ENCODE results near the gene CKAP2. TPM values are rescaled to one million over a fixed set of nuclear protein-coding genes. Genes with fewer than 3 reads are reported as not detected.
"Not testable (repeated sequence)": the region's sequence is repeated elsewhere in the genome, so short reads cannot be mapped to it uniquely, and the experiment has no call there.

Gene CKAP2
- 20.8 TPM for total RNA-seq

DNA sequence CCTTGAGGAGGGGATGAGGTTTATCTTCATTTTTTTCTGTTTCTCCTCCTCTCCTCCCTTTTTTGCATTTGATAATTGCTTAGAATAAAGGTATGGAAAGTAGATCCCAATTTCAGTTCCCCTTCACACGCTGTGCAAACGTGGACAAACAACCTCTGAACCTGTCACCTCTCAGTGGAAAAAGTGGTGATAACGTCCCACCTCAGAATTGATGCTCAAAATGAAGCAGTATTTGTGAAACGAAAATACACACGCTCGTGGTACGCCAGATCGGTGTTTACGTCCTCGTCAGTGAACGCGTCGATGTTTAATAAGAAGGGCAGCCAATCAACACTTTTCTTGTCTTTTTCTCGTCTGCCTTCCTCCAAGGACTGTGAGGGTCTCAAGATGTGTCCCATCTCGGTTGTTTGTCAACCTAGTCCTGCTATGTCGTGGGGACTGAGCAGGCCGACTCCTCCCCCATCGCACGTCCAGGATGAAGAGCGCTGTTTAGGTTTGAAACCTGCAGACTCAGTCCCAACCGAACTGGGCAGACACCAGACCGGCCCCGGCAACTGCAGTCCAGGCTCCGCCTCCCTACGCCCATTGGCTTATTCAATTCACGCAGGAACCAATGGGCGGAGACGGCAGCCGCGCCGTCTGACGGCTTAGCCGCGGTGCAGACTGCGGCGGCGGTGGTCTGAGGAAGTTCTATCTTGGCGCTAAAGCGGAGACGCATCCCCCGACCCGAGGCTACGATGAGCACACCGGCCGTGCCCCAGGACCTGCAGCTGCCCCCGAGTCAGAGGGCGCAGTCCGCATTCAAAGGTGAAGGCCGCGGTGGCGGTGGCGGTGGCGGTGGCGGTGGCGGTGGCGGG lies at the start of gene CKAP2:
Gene CKAP2 (plus strand): TSS at position 659 of the 857 bp plus-strand sequence. CDS start 79 bp downstream, at position 738.
- FAIRE-seq, result no peak
- peak; percentile 91 to 92 for DNase-seq (ENCODE audit: low spot score in 2 of 2)

DNA sequence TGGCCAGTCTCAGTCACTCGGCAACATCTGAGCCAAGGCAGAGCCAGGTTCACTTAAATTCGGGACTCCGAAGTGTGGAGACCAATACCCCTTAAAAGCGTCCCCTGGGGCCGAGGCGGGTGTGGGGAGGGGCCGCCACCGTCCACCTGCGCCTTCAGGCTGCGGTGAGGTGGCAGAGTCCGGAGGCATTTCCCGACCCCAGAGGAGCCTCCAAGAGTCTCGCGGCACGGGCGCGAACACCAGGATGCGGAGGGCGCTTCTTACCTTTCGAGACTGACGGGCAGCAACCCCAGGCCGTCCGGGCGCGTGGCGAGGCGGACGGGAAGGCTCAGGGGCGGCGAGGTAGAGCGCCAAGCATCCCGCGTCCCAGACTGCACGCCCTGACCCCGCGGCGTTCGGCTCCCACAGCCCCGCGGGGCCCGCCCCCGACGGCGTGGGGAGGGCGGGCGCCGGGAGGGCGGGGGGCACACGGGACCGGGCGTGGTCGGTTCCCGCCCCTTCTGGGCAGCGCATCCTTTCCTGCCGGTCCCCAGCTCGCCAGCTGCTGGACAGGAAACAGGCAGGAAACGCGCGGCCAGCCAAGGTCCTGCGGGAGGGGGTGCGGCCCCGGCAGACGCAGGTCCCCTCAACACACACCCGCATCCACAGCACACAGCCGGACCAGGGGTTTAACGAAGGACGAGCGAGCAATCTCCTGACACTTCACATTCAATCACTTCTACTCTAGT lies 49.3 kb upstream of the CKAP2 start, which contains the start of gene THSD1:
Gene THSD1 (minus strand): TSS at position 406 of the 728 bp plus-strand sequence. CDS start 3,572 bp downstream, outside the sequence.
- DNase-seq (ENCODE audit: low spot score in 2 of 2) (peak; percentile 48 to 61), FAIRE-seq (no peak)

GRCh38 chr13:52406629-52407028 lies 48.6 kb upstream of the CKAP2 start:
- no peak for FAIRE-seq

GRCh38 chr13:52407436-52407835 lies 47.8 kb upstream of the CKAP2 start:
- DNase-seq (ENCODE audit: low spot score in 2 of 2); FAIRE-seq: not testable (repeated sequence)

More at GRCh38 chr13:52406629-52407028, 48.6 kb upstream of the CKAP2 start:
- DNase-seq (ENCODE audit: low spot score in 2 of 2), result no peak

DNA sequence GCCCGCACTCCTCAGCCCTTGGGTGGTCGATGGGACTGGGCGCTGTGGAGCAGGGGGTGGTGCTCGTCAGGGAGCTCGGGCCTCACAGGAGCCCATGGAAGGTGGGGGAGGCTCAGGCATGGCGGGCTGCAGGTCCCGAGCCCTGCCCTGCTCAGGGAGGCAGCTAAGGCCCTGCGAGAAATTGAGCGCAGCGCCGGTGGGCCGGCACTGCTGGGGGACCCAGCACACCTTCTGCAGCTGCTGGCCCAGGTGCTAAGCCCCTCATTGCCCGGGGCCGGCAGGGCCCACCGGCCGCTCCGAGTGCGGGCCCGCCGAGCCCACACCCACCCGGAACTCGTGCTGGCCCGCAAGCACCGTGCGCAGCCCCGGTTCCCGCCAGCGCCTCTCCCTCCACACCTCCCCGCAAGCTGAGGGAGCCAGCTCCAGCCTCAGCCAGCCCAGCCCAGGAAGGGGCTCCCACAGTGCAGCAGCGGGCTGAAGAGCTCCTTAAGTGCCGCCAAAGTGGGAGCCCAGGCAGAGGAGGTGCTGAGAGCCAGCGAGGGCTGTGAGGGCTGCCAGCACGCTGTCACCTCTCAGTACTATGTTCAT lies 47.1 kb upstream of the CKAP2 start:
- FAIRE-seq; DNase-seq (ENCODE audit: low spot score in 2 of 2): not testable (repeated sequence)

- FAIRE-seq, result no peak
- no peak for DNase-seq (ENCODE audit: low spot score in 2 of 2)
Measured at GRCh38 chr13:52411629-52412028, 43.6 kb upstream of the CKAP2 start.

DNA sequence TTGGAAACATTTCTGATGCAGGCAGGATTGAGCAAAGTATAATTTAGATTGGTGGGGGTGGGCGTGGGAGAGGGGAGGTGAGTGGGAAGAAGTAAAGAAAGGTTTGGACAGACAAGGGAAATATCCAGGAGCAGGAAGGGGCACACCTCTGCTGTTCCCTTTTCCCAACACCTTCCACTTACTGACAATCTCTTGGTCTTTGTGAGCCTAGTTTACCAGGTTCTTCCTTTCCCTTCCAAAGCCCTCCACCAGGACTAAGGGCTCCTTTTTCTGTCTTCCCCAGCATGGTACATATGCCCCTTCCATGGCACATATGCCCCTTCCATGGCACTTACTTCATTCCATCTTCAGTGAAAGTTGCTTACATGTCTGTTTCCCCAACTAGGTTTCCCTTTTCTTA lies 43.1 kb upstream of the CKAP2 start:
- no peak for DNase-seq (ENCODE audit: low spot score in 2 of 2)
- FAIRE-seq, result no peak

GRCh38 chr13:52414051-52414450 lies 41.2 kb upstream of the CKAP2 start:
- DNase-seq (ENCODE audit: low spot score in 2 of 2) (no peak), FAIRE-seq (no peak)

GRCh38 chr13:52414963-52415362 lies 40.3 kb upstream of the CKAP2 start:
- FAIRE-seq (no peak), DNase-seq (ENCODE audit: low spot score in 2 of 2) (no peak)

DNA sequence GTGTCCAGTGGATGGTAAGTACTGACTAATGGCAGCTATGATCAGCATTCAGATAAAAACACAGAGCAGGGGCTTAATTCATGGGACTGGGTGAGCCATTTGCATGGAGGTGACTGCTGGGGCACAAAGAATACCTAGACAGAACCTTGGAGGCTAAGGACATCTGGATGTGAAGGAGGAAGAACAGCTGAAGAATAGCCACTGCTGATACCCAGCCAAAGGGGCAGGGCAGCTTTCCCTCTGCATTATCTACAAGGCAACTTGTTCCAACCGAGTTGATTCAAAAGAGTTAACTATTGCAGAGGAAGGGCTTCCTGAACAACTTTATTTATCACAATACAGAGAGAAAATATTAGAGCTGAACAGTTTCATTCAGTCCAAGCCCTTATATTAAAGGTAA lies 36.2 kb upstream of the CKAP2 start:
- no peak for DNase-seq (ENCODE audit: low spot score in 2 of 2)
- FAIRE-seq, result no peak

- DNase-seq (ENCODE audit: low spot score in 2 of 2) (no peak), FAIRE-seq (no peak)
Measured at GRCh38 chr13:52421216-52421615, 34.1 kb upstream of the CKAP2 start.

- FAIRE-seq, result no peak
- no peak for DNase-seq (ENCODE audit: low spot score in 2 of 2)
Measured at GRCh38 chr13:52428295-52428694, 27.0 kb upstream of the CKAP2 start.

DNA sequence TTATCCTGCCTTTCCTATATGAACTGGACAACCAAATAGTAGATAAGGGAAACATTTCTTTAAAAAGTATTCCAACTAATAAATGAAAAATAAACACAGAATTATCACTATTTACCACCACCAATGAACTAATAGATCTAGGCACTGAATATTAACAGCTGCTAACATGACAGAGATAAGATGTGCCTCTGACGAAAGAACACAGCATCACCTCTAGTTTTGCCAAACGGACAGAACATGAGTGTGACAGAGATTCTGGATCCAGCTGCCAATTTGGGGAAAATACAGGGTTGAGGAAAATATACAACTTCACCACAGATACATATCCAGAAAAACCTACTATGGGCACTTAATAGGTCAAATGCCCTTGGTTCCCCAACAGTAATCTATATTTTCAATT lies 22.8 kb upstream of the CKAP2 start:
- no peak for FAIRE-seq
- no peak for DNase-seq (ENCODE audit: low spot score in 2 of 2)

- DNase-seq (ENCODE audit: low spot score in 2 of 2) (no peak), FAIRE-seq (no peak)
Measured at GRCh38 chr13:52446265-52446664, 9.0 kb upstream of the CKAP2 start.

GRCh38 chr13:52447354-52447753 lies 7.9 kb upstream of the CKAP2 start:
- no peak for FAIRE-seq
- no peak for DNase-seq (ENCODE audit: low spot score in 2 of 2)

DNA sequence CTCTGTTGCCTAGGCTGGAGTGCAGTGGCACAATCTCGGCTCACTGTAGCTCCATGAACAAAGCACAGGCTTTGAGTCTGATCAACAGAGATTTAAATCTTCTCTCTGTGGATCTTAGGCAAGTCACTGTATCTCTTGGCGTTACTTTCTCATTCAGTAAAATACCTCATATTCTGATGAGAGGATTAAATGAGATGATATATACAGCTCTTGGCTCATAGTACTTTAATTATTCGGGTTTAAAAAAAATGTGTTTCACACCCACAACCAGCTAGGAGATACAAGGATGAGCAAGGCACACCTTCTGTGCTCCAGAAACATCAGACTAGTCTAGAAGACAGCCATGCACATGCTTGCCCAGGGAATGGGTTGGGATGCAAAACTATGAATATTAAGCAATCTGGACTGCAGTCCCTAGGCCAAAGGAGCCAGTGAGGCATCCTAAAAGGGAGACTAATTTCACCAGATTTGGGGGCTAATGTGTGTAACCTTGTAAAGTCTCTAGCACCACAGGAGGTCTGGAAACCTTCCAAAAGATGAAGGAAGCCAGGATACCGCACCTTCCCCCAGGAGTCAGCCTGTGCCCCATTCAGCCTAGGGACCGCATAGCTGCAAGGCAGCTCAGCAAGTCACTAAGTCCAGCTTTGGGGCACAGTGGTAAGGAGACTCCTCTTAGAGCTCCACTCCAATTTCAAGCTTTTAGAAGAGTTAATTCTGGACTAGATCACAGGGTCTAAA lies 7.3 kb upstream of the CKAP2 start:
- DNase-seq (ENCODE audit: low spot score in 2 of 2) (no peak), FAIRE-seq (no peak)

DNA sequence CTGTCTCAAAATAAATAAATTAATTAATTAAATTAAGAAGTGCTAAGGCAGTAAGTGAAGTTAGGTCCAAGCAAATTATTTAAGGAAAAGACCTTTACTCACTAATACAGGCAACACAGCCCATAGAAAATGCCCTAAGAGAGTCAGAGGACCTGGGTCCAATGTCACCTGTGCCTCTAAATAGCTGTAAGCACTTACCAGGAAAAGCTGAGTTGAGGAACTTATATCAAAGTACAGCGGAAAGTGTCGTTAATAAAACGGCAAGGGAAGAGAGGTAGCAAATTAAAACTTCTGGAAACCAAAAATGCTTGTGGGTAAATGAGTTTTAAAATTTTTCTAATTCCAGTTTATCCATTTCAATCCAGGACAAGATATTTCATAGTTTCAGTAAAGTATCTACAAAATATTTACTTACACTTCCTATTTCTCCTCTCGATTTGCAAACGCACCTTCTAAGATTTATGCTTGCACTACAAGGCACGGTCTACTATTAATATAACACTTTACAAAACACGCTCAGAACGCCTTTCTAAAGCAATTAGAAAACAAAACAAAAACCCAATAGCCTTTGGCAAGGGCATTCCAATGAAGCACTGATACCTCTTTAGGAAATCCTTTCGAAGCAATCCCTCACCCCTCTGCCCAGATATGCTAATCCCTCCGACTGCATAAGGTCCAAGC lies 5.8 kb upstream of the CKAP2 start:
- DNase-seq (ENCODE audit: low spot score in 2 of 2) (no peak), FAIRE-seq (no peak)

GRCh38 chr13:52450012-52450792 lies 5.1 kb upstream of the CKAP2 start, which contains the start of gene VPS36:
VPS36 (minus strand) TSS chr13:52450634; CDS start chr13:52450594, 40 bp downstream.
- FAIRE-seq, result no peak
- DNase-seq (ENCODE audit: low spot score in 2 of 2), result peak; percentile 87 to 91

GRCh38 chr13:52450793-52451116 lies 4.5 kb upstream of the CKAP2 start:
- FAIRE-seq (no peak), DNase-seq (ENCODE audit: low spot score in 2 of 2) (no peak)
